HG02759 (cell line): ENCODE measurements around the gene PLK5.
"Not testable (repeated sequence)": the region's sequence is repeated elsewhere in the genome, so short reads cannot be mapped to it uniquely, and the experiment has no call there.

Experiments used
- ATAC-seq: cut with Tn5 transposase; IDR thresholded peaks from one replicate; pipeline ENCODE4 v1.9.1; 2021; ENCODE audit warnings: mild to moderate bottlenecking, moderate library complexity; ENCODE audit not compliant: unreplicated experiment

PLK5 gene

GRCh38 chr19:1524972-1525325 is 1.1 kb downstream of the PLK5 start:
- ATAC-seq = no peak

- no peak for ATAC-seq
Measured at GRCh38 chr19:1525343-1525742, 1.5 kb downstream of the PLK5 start.

GRCh38 chr19:1526066-1526778 is 2.3 kb downstream of the PLK5 start:
- no peak for ATAC-seq

- no peak for ATAC-seq
Measured at GRCh38 chr19:1526979-1527649, 3.2 kb downstream of the PLK5 start.

- no peak for ATAC-seq
Measured at GRCh38 chr19:1527650-1528309, 3.9 kb downstream of the PLK5 start.

- ATAC-seq = no peak
Measured at GRCh38 chr19:1528596-1529429, 4.9 kb downstream of the PLK5 start.

GRCh38 chr19:1529430-1529816 is 5.5 kb downstream of the PLK5 start:
- ATAC-seq = no peak

- not testable (repeated sequence) for ATAC-seq
Measured at GRCh38 chr19:1530856-1531255, 7.0 kb downstream of the PLK5 start.

- no peak for ATAC-seq
Measured at GRCh38 chr19:1531587-1531986, 7.7 kb downstream of the PLK5 start.

GRCh38 chr19:1532003-1532402 is 8.1 kb downstream of the PLK5 start:
- ATAC-seq = no peak

GRCh38 chr19:1533510-1534150 is 9.8 kb downstream of the PLK5 start:
- ATAC-seq = no peak

GRCh38 chr19:1534972-1535371 is 11.1 kb downstream of the PLK5 start:
- ATAC-seq = no peak

GRCh38 chr19:1535699-1536098 is 11.8 kb downstream of the PLK5 start:
- not testable (repeated sequence) for ATAC-seq

GRCh38 chr19:1538978-1539377 is 15.1 kb downstream of the PLK5 start:
- no peak for ATAC-seq

GRCh38 chr19:1539749-1540148 is 15.9 kb downstream of the PLK5 start:
- ATAC-seq = not testable (repeated sequence)

- ATAC-seq = no peak
Measured at GRCh38 chr19:1540365-1540925, 16.6 kb downstream of the PLK5 start.

GRCh38 chr19:1549332-1549945 is 25.6 kb downstream of the PLK5 start:
- ATAC-seq = no peak

GRCh38 chr19:1551068-1552040 is 27.5 kb downstream of the PLK5 start:
- no peak for ATAC-seq

GRCh38 chr19:1553415-1553814 is 29.5 kb downstream of the PLK5 start:
- ATAC-seq = no peak
